CD4-positive, alpha-beta T cell treated with Interleukin-21 for 1 hour (primary cell): ENCODE measurements around the gene GPAT2.
"Not testable (repeated sequence)": the region's sequence is repeated elsewhere in the genome, so short reads cannot be mapped to it uniquely, and the experiment has no call there.

Source experiments
- DNase-seq: peaks from one replicate; pipeline ENCODE4 v3.0.0-alpha.2; 2020

The GPAT2 gene, protein sequence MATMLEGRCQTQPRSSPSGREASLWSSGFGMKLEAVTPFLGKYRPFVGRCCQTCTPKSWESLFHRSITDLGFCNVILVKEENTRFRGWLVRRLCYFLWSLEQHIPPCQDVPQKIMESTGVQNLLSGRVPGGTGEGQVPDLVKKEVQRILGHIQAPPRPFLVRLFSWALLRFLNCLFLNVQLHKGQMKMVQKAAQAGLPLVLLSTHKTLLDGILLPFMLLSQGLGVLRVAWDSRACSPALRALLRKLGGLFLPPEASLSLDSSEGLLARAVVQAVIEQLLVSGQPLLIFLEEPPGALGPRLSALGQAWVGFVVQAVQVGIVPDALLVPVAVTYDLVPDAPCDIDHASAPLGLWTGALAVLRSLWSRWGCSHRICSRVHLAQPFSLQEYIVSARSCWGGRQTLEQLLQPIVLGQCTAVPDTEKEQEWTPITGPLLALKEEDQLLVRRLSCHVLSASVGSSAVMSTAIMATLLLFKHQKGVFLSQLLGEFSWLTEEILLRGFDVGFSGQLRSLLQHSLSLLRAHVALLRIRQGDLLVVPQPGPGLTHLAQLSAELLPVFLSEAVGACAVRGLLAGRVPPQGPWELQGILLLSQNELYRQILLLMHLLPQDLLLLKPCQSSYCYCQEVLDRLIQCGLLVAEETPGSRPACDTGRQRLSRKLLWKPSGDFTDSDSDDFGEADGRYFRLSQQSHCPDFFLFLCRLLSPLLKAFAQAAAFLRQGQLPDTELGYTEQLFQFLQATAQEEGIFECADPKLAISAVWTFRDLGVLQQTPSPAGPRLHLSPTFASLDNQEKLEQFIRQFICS

DNA sequence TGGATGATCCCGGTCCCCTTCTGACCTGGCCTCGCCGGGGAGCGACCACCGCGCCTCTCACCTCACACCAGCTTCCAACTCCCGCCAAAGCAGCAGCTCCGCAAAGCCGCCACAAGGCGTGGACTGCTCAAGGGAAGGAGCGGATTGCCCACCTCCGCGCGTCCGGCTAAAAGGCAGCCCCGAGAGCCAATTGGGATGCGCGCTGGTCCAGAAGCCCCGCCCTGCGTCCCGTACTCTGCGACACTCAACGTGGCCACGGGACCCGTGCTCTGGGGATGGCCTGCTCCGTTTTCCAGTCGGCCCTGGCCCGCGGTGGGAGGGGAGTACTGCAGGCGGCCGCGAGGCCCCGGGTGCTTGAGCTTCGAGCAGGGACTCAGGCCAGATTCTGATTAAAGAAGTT is at the start of gene GPAT2:
Gene GPAT2, minus strand, starts transcription at position 125 of the 400 bp plus-strand sequence. CDS start 2,557 bp downstream, outside the sequence.
- not testable (repeated sequence) for DNase-seq

DNA sequence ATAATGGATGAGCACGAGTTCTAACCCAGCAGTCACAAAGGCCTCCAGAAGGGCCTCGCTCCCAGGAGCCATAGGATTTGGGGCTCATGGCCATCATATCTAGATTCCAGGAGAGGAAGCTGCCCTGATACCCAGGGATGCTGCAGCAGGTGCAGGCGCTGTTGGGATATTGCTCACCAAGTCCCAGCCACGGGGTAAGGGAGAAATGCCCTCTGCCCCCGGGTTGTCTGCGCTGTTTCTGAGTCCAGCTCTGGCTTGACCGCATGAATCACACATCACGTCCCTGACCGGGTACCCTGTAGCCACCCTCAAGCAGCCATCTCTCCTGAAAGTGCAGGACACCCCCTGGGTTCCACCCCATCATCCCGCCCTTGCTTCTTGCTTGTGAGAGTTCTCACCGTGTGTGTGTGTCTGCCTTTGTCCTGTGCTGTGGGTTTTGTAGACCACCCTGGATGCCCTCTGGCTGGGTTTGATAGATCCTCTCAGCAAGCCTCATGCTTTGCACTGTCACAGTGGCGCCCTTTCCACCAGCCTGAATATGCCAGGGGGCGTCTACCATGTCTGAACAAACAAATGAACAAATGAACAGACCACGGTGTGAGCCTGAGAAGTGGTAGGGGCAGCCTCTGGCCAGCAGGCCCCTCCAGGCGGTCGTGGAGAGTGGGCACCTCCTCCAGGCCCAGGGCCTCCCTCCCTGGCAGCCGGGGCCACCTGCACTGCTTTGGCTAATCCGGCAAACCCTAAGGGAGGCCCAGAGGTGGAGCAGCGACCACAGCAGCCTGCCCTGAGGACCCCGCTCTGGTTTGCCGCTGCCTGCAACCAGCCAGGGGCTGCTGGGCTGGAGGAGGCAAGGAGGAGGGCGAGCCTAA is 49.5 kb upstream of the GPAT2 start:
- DNase-seq = no peak

DNA sequence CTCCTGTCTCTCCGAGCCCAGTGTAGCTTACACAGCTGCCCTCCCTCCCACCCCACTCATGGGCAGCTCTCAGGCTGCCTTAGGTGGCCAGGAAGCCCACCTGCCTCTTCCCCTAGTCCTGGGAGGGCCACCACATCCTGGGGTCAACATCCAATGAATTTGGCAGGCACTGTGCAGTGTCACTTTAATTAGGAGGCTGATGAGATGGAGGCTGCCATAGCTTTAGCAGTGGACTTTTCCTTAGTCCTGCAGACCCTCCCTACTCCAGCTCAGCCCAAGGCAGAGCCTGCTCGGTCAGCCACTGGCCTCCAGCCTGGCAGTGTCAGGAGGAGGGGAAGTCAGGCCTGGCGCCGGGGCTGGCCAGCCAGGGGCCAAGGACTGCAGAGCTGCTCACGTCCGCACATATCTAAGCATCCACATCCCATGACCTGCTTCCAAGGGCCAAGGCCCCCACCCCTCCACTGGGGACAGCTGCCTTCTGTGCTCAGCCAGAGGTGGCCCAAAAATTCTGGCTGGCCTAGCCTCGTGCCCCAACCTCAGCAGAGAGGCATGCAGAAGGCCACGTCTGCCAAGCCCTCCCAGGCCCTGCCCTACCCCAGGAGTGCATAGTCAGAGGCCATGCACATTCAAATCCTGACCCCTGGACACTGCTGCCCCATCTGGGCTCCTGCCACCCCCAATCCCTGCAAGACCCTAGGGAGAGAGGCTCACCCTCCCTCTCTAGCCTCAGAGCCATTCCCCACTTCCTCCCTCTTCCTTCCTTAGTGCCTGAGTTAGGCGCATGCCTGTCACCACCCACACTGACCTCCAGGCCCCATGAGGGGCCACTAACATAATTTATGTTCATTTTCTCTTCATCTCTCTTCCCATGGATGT is 48.6 kb upstream of the GPAT2 start:
- no peak for DNase-seq

DNA sequence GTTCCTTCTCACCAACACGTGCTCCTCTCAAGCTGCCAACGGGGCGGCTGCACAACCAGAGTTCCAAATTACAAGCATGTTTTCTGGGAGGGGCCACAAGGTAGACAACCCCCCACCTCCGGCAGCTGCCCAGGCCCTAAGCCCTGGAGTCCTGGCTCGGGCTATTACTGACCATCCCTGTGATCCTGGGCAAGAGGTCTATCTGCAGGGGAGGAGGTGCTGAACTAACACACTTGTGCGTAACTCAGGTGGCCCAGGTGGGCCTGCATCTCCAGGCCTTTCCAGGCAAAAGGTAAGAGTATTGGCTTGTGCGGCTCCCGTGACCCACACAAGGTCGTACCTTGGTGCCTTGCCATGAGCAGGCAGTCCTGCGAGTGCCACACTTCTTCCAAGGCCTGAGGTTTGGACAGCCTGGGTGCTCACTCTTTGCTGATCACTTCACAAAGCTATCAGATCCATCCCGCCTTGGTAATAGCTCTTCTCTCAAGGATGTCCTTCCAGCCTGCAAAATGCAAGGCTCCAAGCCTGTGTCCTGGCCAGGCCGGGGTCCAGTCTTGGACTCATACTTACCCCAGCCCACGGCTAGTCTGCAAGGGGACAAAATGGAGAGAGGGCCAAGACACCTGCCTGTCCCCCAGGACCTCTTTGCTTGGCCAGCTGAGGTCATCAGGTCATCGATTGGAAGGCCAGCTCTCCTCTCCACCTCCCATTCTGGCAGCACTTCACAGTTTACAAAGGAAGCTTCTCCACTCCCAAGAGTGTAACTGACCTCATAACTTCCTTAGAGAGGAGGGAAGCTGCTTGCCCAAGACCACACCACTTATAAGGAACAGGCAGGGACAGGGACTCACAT is 47.7 kb upstream of the GPAT2 start:
- no peak for DNase-seq

DNA sequence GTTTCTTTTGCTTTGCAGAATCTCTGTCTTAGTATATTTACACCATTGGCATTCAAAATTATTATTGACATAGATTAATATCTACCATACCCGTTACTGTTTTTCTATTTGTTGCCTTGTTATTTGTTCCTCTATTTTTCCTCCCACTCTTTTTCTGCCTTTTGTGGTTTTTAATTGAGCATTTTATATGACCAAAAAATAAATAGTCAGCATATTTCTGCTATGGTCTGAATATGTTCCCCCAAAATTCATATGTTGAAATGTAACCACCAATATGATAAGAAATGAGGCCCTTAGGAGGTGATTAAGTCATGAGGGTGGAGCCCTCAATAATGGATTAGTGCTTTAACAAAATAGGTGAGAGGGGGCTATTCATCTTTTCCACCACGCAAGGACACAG is 46.3 kb upstream of the GPAT2 start:
- no peak for DNase-seq

DNA sequence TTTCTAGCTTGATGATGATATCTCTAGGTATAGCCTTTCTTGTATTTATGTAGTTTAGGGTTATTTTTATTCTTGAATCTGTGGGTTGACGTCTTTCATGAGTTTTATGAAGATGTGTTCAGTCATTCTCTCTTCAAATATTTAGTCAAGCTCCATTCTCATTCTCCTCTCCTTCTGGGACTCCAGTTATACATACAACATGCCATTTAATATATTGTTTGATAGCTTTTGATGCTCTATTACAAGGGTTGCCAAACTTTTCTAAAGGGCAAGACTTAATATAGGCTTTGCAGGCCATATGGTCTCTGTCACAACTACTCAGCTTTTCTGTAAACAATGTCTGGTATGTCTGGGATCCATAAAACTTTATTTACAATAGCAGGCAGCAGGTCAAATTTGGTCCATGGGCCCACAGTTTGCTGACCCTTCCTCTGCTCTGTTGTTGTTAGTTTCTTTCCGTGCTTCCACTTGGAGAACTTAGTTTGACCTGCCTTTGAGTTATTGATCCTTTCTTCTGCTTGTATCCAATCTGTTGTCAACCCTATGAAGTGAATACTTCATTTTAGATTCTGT is 40.6 kb upstream of the GPAT2 start:
- no peak for DNase-seq

DNA sequence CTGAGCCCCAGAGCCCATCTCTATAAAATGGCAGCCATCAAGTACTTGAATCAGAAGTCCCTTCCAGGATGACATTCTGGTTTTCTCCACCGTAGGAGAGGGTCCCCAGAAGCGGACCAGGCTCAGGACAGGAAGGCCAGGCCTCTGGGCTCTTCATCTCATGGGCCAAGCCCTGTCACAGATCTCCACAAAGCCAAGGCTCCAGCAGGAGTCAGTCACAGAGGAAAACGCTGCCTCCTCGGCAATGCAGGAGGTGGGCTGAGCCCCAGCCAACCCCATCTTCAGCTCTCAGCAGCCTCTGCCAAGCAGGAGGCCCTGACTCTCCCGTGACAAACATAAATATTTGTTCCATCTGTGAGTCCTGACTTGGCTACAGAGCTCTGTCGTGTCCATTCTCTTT is 39.4 kb upstream of the GPAT2 start:
- no peak for DNase-seq

DNA sequence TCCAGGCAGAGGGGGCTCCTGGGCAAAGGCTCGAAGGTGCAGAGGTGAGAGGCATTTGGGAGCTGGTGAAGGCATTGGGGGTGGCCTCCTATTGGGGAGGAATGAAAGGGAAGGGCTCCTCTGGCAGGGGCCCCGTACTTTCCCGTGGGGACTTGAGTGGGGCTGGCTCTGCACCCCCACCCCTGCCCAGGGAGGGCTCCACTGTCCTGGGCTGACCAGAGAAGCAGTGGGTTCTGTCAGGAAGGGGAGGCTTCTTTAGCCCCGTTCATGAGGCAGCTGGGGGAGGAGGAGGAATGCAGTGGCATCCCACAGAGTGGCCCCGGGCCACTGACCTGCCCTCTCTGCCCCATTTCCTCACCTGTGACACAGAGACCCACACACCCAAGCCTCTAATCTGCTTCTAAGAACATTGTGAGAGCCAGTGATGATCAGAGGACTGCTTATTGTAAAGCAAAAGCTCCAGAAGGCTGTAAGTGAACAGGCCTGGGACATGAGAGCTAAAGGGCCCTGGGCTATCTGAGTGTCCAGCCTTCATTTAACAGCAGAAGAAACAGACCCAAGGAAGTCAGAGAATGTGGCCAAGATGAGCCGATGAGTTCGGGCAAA is 38.6 kb upstream of the GPAT2 start:
- DNase-seq = no peak

DNA sequence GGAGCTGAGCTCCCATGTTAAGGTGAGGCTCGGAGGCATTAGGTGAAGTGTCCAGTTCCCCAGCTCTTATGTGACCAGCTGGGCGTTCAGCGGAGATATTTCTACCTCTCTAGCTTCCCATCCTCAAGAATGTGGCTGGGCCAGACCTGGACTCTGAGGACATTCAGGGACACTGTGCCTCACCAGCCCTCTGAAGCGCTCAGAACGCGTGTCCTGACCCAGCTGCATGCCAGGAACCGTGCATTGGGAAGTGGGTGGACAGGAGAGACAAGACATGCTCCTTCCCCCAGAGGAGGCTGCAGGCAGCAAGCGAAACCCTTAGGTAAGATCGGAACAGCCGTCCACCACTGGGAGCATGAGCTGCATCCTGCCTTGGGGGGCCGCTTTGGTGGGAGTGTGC is 38.0 kb upstream of the GPAT2 start:
- no peak for DNase-seq

DNA sequence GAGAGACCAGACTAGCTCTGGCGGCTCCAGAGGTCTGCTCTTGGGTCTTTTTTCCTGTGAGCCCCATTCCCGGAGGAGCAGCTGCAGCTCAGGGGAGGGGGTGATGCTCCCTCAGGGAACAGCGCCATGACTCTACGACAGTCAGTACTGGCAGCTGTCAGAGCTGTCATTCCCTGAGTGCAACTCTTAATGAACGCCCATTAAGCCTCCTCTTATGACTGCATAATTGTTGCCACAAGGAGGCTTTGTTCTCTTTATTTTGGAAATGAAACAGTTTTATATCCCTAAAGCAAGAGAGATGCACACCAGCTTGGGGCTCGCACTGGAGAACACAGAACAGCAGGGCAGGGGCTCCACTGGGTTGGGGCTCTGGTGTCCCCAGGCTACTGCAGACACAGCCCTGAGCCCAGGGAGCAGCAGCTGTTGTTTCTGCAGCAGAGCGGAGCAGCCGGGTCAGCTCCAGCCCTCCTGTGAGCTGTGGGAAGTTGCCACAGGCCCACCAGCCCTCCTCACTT is 37.3 kb upstream of the GPAT2 start:
- not testable (repeated sequence) for DNase-seq

DNA sequence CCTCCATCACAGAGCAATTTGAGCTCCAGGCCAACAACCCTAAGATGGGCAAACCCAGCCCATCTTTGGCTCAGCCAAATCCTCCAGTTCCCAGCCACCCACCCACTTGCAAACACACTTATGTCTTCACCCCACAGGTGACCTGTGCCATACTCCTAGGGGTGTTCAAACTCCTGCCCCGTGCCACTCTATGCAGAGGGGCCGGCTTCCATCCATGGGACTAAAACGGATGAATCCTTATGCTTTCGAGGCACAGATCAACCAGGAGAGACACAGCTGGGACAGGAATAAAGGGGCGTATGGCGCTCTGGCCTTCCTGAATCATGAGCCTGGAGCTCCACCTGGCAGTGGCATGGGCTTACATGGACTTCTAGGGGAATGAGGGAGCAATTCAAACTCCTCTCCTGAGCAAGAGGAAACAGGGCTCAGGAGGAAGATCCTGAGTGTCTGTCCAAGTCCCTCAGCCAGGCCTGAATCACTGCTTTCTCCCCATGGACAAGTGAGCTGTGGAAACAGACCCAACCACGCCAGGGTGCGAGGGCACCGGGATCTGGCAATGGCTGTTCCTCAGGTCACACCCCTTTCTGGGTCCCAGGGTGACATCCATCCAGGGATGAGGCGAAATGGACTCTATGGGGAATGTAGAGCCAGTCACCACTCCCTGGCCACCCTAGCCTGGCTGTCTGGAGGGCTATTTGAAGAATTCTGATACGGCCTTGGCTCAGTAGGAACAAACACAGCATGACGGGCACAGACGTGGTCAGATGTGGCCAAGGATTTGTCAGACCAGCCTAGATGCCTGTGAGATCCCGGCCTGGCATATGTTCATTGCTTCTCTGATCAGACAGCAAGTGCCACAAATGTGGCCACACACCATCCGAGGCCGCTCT is 36.6 kb upstream of the GPAT2 start:
- not testable (repeated sequence) for DNase-seq

DNA sequence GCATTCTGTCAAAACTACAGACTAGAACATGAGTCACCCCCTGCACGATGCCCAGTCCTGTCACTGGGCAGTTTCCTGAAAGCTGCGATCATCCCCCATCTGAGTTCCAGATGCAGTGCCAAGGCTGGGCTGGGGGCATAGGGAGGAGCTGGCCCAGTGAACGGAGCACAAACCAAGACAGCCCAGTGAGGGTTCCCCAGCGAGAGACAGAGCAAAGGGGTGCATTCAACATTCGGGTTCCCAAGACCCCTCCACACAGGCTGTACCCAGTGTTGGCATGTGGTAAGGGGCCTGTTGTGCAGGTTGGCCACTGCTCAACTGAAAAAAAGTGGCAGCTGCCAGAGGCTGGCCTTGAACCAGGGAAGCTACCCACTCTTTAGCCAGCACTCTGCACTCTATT is 35.6 kb upstream of the GPAT2 start:
- not testable (repeated sequence) for DNase-seq

DNA sequence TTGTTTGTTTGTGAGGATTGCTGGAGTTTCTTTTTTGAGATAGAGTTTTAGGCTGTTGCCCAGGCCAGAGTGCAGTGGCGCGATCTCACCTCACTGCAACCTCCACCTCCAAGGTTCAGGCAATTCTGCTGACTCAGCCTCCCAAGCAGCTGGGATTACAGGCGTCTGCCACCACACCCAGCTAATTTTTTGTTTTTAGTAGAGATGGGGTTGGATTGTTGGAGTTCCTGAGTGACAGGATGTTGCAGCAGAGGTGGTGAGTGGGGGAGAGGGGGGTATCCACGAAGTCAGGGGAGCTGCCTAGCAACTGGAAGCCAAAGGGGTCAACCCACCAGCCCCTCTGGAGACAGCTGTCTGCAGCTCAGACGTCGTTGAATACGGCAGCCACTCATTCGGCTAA is 35.2 kb upstream of the GPAT2 start:
- DNase-seq = not testable (repeated sequence)

DNA sequence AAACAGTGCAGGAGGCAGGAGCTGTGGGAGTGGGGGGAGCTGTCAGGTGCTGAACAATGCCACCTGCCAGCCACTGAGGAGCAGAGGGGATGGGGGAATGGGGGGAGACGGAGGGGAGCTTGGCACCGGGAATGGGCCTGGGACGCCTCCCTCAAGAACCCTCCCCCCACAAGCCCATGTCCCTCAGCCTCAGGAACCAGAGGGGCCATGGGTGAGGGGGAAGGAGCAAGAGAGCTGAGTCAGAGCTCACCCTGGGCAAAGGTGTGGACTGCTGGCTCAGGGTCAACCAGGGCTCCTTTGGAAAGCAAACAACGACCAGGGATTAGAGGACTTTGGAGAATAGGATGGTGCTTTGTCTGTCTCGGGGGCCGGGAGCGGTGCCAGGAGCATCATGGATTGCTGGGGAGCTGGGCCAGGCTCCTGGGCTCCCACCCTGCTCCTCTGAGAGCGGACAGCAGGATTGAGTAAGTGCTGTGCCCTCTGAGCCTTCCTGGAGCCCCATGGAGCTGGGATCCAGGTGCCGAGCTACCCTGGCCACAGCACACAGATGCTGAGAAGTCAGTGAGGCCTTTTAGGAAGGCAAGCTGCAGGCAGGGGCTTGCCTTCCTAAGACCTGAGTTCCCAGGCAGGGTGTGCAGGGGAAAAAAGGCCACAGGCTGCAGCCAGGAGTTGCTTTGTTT is 33.3 kb upstream of the GPAT2 start:
- not testable (repeated sequence) for DNase-seq

DNA sequence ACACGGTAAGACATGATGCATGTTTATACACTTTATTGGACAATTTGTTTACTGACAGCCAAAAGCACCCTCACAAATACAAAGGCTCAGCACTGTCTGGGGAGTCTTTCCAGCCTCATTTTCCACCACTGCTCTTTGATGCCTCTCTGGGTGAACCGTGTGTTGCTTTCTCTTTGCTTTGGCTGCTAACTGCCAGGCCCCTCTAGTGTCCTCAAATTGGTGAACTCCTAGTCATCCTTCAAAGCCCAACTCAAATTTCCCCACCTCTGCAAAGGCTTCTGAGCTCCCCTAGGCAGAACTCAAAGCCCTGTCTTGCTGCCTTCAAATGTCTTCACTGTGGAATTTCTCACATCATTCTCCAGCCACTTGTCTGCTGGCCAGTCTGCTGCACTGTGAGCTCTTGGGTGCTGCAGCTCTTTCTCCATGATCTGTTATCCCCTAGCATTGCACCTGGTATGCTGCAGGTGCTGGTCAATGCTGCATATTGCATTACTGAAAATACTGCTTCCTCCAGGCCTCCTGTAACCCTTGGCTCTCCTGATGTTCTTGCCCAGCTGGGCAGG is 32.5 kb upstream of the GPAT2 start:
- DNase-seq = not testable (repeated sequence)

DNA sequence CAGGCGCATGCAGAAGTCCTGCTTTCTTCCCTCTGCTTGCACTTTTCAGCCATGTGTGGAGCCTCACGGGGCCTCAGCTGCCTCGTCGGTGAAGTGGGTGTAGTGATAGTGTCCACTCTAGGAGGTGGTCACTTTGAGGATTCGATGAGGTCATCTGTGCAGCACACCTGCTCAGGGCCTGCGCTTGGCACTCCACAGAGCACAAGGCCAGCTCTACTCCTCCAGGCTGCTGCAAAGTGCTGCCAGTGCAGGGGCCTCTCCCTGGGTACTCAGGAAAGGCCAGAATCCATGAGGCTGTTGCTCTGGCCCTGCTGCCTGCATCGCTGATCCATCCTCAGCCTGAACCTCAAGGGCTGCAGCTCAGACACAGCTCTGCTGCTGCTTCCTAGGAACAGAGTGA is 31.8 kb upstream of the GPAT2 start:
- not testable (repeated sequence) for DNase-seq

DNA sequence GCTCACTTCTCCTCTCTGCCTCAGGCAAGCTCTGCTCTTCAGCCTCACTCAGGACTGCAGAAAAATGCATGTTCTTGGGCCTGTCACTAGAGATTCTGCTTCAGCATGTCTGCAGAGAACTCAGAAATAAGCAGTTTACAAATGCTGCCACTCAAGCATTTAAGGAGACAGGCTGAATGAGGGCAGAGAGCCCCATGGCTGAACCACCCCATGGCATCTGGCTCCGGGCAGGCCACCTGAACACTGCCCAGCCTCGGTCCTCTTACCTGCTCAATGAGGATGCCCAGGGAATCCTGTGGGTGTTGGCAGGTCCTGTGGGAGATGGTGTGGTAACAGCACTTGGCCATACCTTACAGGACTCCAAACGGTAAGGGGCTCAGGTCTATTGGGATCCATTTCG is 31.2 kb upstream of the GPAT2 start:
- DNase-seq = not testable (repeated sequence)

DNA sequence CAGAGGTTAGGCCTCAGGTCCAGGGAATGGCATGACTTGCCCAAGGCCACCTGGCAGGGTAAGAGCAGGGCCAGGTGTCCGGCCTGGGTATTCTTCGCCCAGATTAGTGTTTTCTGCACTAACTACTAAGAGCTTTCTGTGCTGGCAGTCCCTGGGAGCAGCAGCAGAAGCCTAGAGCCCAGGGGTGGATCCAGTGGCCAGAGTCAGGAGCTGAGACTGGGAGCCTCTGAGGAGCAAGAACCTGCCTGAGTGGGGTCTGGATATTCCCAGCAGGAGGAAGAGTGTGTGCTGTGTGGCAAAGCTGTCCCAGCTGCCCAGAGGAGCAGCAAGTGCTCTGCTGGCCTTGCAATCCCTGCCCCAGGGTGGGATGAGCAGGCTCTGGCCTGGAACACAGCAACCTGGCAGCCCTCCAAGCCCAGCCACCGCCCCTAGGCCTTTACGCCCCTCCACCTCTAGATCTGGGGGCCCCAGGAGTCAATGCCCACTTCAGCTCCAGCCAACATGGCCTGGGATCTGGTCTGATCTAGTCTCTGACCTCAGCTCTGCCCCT is 30.7 kb upstream of the GPAT2 start:
- DNase-seq = no peak
